ENCODE results near the gene ARHGAP42.
"Not testable (repeated sequence)": the region's sequence is repeated elsewhere in the genome, so short reads cannot be mapped to it uniquely, and the experiment has no call there.

The ARHGAP42 gene

GRCh38 chr11:100878474-100878873, 191.4 kb downstream of the ARHGAP42 start:
- DNase-seq = no peak

GRCh38 chr11:100882957-100883356, 195.9 kb downstream of the ARHGAP42 start:
- DNase-seq = no peak

GRCh38 chr11:100883830-100884229, 196.7 kb downstream of the ARHGAP42 start:
- no peak for DNase-seq

GRCh38 chr11:100887659-100888058, 200.6 kb downstream of the ARHGAP42 start:
- no peak for DNase-seq

GRCh38 chr11:100888836-100889235, 201.7 kb downstream of the ARHGAP42 start:
- DNase-seq = no peak

GRCh38 chr11:100889758-100890157, 202.7 kb downstream of the ARHGAP42 start:
- DNase-seq = no peak

GRCh38 chr11:100890789-100891188, 203.7 kb downstream of the ARHGAP42 start:
- DNase-seq = no peak

- DNase-seq = no peak
Measured at GRCh38 chr11:100892886-100893285, 205.8 kb downstream of the ARHGAP42 start.

GRCh38 chr11:100895449-100895848, 208.4 kb downstream of the ARHGAP42 start:
- no peak for DNase-seq

- DNase-seq = not testable (repeated sequence)
Measured at GRCh38 chr11:100895976-100896375, 208.9 kb downstream of the ARHGAP42 start.

- DNase-seq = not testable (repeated sequence)
Measured at GRCh38 chr11:100901471-100901870, 214.4 kb downstream of the ARHGAP42 start.

GRCh38 chr11:100902454-100903141, 215.5 kb downstream of the ARHGAP42 start:
- no peak for DNase-seq

GRCh38 chr11:100903284-100903683, 216.2 kb downstream of the ARHGAP42 start:
- DNase-seq = no peak

- DNase-seq = no peak
Measured at GRCh38 chr11:100905684-100906083, 218.6 kb downstream of the ARHGAP42 start.

- no peak for DNase-seq
Measured at GRCh38 chr11:100908746-100909145, 221.7 kb downstream of the ARHGAP42 start.

- DNase-seq = no peak
Measured at GRCh38 chr11:100910808-100911207, 223.7 kb downstream of the ARHGAP42 start.

- DNase-seq = no peak
Measured at GRCh38 chr11:100914415-100915110, 227.5 kb downstream of the ARHGAP42 start.

GRCh38 chr11:100918551-100919500, 231.7 kb downstream of the ARHGAP42 start:
- no peak for DNase-seq

- DNase-seq = no peak
Measured at GRCh38 chr11:100920593-100920992, 233.5 kb downstream of the ARHGAP42 start.

- DNase-seq = no peak
Measured at GRCh38 chr11:100922121-100922520, 235.0 kb downstream of the ARHGAP42 start.

- no peak for DNase-seq
Measured at GRCh38 chr11:100923555-100923954, 236.5 kb downstream of the ARHGAP42 start.

- DNase-seq = no peak
Measured at GRCh38 chr11:100925935-100926334, 238.8 kb downstream of the ARHGAP42 start.

- DNase-seq = no peak
Measured at GRCh38 chr11:100927579-100927978, 240.5 kb downstream of the ARHGAP42 start.
